Inflammatory macrophage treated with lipopolysaccharide for 1 hour (primary cell): ENCODE results near the gene RBM39.

Experiments used
- DNase-seq, 2 donors: peaks; one replicate each; pipeline ENCODE4 v3.0.0-alpha.2; 2020 to 2022

RBM39 gene

DNA sequence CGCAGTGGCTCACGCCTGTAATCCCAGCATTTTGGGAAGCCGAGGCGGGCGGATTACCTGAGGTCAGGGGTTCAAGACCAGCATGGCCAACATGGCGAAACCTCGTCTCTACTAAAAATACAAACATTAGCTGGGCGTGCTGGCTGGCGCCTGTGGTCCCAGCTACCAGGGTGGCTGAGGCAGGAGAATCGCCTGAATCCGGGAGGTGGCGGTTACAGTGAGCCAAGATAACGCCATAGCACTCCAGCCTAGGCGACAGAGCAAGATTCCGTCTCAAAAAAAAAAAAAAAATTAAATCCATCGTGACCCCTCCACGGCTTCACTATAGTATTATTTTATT lies 76.1 kb downstream of the RBM39 start:
- DNase-seq: no peak

DNA sequence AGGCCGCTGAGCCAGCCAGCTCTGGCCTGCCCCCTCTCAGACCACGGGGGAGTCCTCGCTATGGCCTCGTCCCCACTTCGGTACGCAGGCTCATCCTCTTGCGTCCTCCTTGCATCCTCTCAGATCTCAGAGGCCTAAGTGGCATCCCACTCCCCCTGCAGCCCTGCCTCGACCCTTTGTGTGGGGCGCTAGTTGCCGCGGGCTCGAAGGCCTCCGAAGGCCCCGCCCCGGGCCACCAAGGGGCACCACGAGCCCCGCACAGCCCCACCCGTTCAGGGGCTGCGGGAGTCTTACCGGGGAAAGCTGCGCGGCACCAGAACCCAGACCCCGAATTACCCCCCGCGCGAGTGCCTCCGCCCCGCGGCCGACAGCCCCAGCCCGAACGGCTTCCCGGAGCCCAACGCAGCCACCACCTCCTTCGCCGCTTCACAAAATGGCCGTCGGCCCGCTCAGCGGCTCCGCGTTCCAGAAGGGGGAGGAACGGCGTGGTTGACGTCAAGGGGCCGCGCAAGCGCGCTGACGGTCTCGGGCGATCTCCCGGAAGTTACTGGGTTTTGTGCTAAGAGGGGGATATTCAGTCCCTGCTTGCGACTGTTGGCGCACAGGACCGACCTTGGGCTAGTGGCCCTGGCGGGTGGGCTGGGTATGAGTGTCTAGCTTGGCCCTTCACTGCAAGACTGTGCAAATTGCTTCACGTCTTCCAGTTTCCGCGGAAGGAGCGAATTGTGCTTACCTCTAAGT lies 77.4 kb downstream of the RBM39 start, which contains the start of the genes CPNE1 and RBM12:
Gene CPNE1, minus strand, starts transcription at position 435 of the 741 bp plus-strand sequence. CDS start 31,977 bp downstream, outside the sequence.
Gene RBM12, minus strand, starts transcription at position 435 of the 741 bp plus-strand sequence. CDS start 9,578 bp downstream, outside the sequence.
- peak; percentile 87 to 96 for DNase-seq

DNA sequence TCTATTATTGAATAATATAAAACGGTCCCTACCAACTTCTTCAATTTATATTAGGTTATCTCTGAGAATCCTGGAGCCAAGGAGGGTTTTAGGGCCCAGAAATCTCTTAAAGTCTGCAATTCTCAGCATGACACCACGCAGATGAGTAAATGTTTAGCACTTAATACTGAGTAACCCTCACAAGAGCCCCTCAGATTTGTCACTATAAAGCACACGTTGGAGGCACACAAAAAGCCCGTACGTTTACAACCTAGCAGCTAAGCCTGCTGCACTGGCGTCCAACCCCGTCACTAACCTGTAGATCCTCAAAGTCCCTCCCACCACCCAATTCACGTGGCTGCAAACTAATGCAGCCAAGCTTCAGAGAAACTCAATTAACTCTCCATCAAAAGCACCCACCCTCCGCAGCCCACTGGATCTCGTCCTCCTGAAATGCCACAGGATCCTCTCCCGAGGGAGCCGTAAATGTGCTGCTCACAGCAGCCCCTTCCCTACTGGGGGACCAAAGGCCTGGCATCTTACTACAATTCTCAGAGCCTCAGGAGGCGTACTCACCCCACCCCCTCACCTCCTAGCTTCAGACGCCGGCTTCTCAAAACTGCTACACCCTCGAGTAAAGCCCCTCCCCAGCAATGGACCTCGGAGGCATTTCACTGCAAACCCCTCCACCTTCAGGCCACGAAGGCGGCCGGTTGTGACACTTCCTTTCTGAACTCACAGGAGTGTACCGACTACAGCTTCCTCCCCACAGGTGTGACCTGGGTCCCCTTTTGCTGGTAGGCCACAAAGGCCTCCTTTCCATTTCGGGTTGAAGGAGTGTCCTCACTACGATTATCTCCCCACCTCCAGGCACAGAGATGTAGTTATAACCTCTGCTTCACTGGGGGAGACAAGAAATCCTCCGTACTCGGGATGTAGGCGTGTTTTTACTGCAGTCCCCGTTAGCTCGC lies 78.3 kb downstream of the RBM39 start:
- DNase-seq: peak; percentile 19 to 27

DNA sequence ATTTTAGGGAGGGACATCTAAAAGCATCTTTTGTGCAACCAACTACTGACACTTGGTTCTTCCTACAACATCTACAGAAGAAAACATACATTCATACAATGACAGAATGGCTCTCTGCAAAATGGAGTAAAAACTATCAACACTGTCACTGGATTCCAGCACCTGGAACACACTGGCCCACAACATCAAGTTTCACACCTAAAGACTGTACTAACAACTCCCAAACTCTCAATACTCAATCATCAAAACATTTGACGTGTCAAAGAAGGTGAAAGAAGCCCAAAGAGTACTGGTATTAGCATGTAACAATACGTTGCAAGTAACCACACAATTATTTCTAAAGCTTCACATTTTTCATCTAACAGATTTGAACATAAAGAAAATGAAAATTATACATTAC lies 79.5 kb downstream of the RBM39 start:
- no peak for DNase-seq

DNA sequence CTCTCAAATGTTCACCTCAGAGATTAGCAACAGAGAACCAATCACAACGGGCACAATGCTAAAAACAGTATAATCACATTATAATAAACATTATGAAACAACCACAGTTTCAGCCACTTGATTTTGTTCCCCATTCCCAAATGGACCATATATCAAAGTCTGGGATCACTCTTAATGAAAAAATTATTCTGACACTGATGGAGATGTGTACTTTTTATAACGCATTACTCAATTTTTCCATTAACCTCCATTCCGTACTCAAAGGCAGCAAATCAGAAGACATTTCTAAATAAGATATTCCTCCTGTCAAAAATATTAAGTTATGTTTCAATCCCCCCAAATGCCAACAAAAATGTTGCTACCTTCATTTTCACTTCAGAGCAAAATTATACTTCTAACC lies 80.2 kb downstream of the RBM39 start:
- no peak for DNase-seq

DNA sequence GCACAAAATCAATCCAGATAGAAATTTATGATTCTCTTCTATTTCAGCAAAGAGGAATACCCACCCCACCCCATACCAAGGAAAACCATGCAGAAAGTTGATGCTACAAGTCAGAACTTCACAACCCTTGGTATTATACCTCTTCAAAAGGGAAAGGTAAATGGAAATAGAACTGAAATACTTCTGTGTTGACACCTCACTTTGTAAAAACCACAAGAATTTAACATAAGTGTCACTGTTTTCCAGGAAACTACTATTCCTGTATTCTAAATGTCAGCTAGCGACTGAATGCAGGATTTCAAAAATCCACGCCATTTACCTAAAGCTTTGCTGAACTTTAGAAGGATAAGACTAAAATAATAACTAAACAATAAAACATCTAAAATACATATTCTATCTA lies 81.0 kb downstream of the RBM39 start:
- no peak for DNase-seq

DNA sequence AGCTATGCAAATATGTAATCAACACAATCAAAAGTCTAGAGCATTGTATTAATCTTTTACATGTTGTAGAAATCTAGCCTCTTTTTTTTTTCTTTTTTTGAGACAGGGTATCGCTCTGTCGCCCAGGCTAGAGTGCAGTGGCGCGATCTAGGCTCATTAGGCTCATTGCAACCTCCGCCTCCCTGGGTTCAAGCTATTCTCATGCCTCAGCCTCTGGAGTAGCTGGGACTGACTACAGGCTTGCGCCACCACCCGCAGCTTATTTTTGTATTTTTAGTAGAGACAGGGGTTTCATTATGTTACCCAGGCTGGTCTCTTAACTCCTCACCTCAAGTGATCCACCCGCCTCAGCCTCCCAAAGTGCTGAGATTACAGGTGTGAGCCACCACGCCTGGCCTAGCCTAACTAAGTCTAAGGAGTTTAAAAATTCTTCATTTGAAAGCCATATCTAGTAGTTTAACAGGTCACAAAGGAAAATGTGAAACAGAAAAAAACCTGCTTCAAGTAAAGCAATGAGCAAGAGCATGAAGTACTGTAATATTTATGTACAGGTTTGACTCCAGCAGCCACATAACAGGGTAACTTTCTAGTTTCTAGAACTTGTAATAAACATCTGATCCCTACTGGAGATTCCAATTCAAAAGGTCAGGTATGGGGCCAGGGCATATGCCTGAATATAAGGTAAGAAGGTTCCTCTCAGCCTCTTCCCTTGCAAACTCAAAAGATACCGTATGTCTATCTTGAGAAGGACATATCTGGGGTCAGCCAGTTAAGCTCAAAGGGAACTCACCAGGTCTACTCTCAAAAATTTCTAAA lies 81.7 kb downstream of the RBM39 start:
- no peak for DNase-seq

DNA sequence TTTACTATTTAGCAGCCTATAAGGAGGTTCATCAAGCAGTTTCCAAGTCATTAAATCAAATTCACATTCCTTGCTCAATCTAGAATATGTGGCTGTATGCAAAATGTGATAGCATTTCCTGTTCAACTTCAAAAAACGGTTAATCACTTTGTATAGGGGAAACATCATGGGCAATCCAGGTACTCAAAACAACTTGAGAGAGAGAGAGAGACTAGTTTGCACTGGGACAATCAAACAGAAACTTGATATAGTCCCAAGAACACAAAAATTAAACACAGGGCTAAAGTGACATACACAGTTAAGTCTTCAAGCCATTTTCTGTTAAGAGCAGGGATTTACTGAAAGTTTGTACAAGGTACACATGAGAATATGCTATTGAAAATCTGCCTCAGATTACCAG lies 84.8 kb downstream of the RBM39 start:
- DNase-seq: no peak

DNA sequence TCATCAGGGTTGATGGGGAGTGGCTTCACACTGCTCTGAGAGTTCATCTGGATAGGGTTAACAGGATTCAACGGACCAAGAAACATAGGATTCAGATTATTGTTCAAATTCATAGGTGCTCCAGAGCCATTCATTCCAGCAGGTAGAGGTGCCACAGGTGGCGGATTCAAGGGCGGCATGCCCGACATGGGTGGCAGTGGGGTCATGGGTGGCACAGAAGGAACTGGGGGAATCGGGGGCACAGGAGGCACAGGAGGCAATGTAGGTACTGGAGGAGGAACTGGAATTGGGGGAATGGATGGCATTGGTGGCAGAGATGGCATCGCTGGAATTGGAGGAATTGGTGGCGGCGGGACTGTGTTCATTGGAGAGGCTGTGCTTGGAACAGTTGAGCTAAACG lies 87.6 kb downstream of the RBM39 start:
- no peak for DNase-seq

DNA sequence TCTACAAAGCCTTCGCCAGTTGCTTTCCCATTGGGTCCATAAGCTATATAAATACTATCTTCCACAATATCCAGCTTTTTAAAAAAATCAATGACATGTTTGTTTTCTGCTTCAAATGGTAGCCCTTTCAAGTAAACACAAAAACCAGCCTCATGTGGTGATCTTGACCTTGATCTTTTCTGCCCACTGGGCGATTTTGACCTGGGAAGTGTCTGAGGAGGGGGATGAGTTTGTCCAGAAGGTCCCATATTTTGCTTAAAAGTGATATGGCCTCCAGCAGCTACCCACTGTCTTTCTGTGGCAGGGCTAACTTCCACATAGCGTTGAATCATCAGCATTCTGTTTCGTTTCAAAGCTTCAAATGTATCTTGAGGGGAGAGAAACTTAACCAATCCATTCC lies 88.2 kb downstream of the RBM39 start:
- no peak for DNase-seq
